K562 (cell line): ENCODE results near the gene CCDC60. TPM values are rescaled to one million over a fixed set of nuclear protein-coding genes. Genes with fewer than 3 reads are reported as not detected.

Source experiments
- ATAC-seq: fragments of 200-7000 bp; cut with Tn5 transposase; 3 replicates; pipeline ENCODE4 v1.9.1; 2020; ENCODE audit warnings: moderate library complexity
- BruUV-seq: library from RNA; stranded (reverse); fragments of 400-500 nt; replicated peaks from 2 replicates; lab custom pipeline; 2021; lab: Mats Ljungman, UMichigan
- CTCF ChIA-PET: fragments of 300-600 bp; formaldehyde crosslinking; extraction: SDS; loops from one replicate; lab custom pipeline; 2021; ENCODE audit warnings: low intra/inter-chr PET ratio; lab: Yijun Ruan, JAX
- POLR2A ChIA-PET: fragments of 300-600, 350-650 bp; sonication (Branson Sonifier 250); formaldehyde crosslinking; extraction: SDS; loops from one replicate; lab custom pipeline; 2021; ENCODE audit warnings: antibody characterized with exemption, inconsistent platforms; lab: Yijun Ruan, JAX
- DNase-seq, 4 experiments: peaks; one replicate each; pipeline versions ENCODE4 v3.0.0 to v3.0.0-alpha.2; 2011 to 2018; ENCODE audit warnings: low spot score in 3 of 4, mixed read lengths in 3 of 4; ENCODE audit errors: extremely low read depth in 1 of 4
- FAIRE-seq: peaks from 2 replicates; lab custom pipeline; 2011; peaks lifted over from hg19 to GRCh38; lab: Jason Lieb, UNC
- H2AFZ ChIP-seq: 2 replicates; pipeline ENCODE4 v1.6.0; 2011; ENCODE audit warnings: low read depth, low read length, control low read depth, inconsistent platforms
- H3K27ac ChIP-seq: fragments of 200-600 bp; 3 replicates; pipeline ENCODE4 v1.8.0; 2011; ENCODE audit warnings: low read depth, mild to moderate bottlenecking, control low read depth, inconsistent platforms, low read length, moderate library complexity, mixed read lengths; ENCODE audit errors: extremely low read depth
- H3K27me3 ChIP-seq, 2 experiments: fragments of 300-600 bp in 1 of 2; 2 replicates in 1 of 2; 3 replicates in 1 of 2; pipeline versions ENCODE4 v1.6.0 to v1.8.0; 2011; ENCODE audit warnings: inconsistent platforms in 2 of 2, low read length in 2 of 2, mild to moderate bottlenecking in 1 of 2, mixed read lengths in 1 of 2, moderate library complexity in 1 of 2; ENCODE audit not compliant: control insufficient read depth in 2 of 2, insufficient read depth in 2 of 2
- H3K36me3 ChIP-seq: fragments of 300-600 bp; 3 replicates; pipeline ENCODE4 v1.8.0; 2011; ENCODE audit warnings: mild to moderate bottlenecking, low read length, inconsistent platforms; ENCODE audit not compliant: control insufficient read depth, insufficient read depth
- H3K4me1 ChIP-seq, 2 experiments: fragments of 200-600 bp in 1 of 2; replicated peaks in 1 of 2; 2 replicates in 1 of 2; 3 replicates in 1 of 2; pipeline versions ENCODE4 v1.5.1 to v1.8.0; 2011; ENCODE audit warnings: inconsistent platforms in 2 of 2, low read length in 2 of 2, mild to moderate bottlenecking in 1 of 2, mixed read lengths in 1 of 2, moderate library complexity in 1 of 2; ENCODE audit not compliant: control insufficient read depth in 2 of 2, insufficient read depth in 2 of 2
- H3K4me2 ChIP-seq: 2 replicates; pipeline ENCODE4 v1.6.1; 2011; ENCODE audit warnings: low read length, control low read depth, inconsistent platforms, mixed read lengths; ENCODE audit not compliant: insufficient read depth
- H3K4me3 ChIP-seq: fragments of 200-600 bp; sonication (generic), shearing (Covaris generic); 2 replicates; pipeline ENCODE4 v1.5.1; 2016; ENCODE audit warnings: control low read depth, inconsistent platforms
- H3K79me2 ChIP-seq: fragments of 200-600 bp; 3 replicates; pipeline ENCODE4 v1.8.0; 2011; ENCODE audit warnings: low read length, inconsistent platforms; ENCODE audit not compliant: control insufficient read depth, insufficient read depth
- H3K9ac ChIP-seq, 2 experiments: 2 replicates each; pipeline versions ENCODE4 v1.6.0 to v1.6.1; 2011; ENCODE audit warnings: low read depth in 2 of 2, low read length in 2 of 2, control low read depth in 1 of 2, inconsistent platforms in 1 of 2, mild to moderate bottlenecking in 1 of 2, mixed read lengths in 1 of 2; ENCODE audit not compliant: insufficient read depth in 1 of 2
- H3K9me1 ChIP-seq: one replicate; pipeline ENCODE4 v1.6.0; 2011; ENCODE audit warnings: inconsistent platforms, mild to moderate bottlenecking, low read length, moderate library complexity; ENCODE audit not compliant: control insufficient read depth, insufficient read depth
- H3K9me3 ChIP-seq: replicated peaks from 2 replicates; pipeline ENCODE4 v1.5.1; 2011; ENCODE audit warnings: low read depth, low read length, inconsistent platforms; ENCODE audit not compliant: control insufficient read depth, insufficient read depth
- H4K20me1 ChIP-seq: replicated peaks from 2 replicates; pipeline ENCODE4 v1.6.1; 2011; ENCODE audit warnings: low read length, inconsistent platforms, mixed read lengths; ENCODE audit not compliant: control insufficient read depth, insufficient read depth
- ATF3 ChIP-seq, 2 experiments: fragments of 450-650 bp in 1 of 2; sonication (generic) in 1 of 2; formaldehyde crosslinking in 1 of 2; IDR thresholded peaks in 1 of 2; conservative IDR thresholded peaks in 1 of 2; 2 replicates each; pipeline versions ENCODE4 v1.6.1 to v1.8.1; 2016 to 2023; ENCODE audit warnings: mild to moderate bottlenecking in 2 of 2, moderate library complexity in 2 of 2, inconsistent platforms in 1 of 2, missing genetic modification reagents in 1 of 2
- FOS ChIP-seq: IDR thresholded peaks from 3 replicates; pipeline ENCODE4 v1.6.1; 2011; ENCODE audit not compliant: insufficient read length; ENCODE audit errors: extremely low read depth
- HNRNPH1 ChIP-seq: fragments of 200-400 bp; formaldehyde crosslinking; optimal IDR thresholded peaks from 2 replicates; pipeline ENCODE3; 2017; ENCODE audit warnings: low read depth, mild to moderate bottlenecking, low read length, moderate library complexity
- SIX5 ChIP-seq, 2 experiments: IDR thresholded peaks; 2 replicates each; pipeline ENCODE4 v1.6.1; 2011; ENCODE audit warnings: low read length in 2 of 2, borderline replicate concordance in 1 of 2, low read depth in 1 of 2, mild to moderate bottlenecking in 1 of 2, moderate library complexity in 1 of 2; ENCODE audit not compliant: insufficient read depth in 1 of 2
- TAF7 ChIP-seq: fragments of 450-650 bp; IDR thresholded peaks from 2 replicates; pipeline ENCODE4 v1.6.1; 2016; ENCODE audit warnings: missing genetic modification characterization, missing compliant biosample characterization
- XRCC3 ChIP-seq: fragments of 450-650 bp; IDR thresholded peaks from 2 replicates; pipeline ENCODE4 v1.6.1; 2017; ENCODE audit warnings: mild to moderate bottlenecking, moderate library complexity
- ZNF586 ChIP-seq: fragments of 450-650 bp; formaldehyde crosslinking; conservative IDR thresholded peaks from 2 replicates; pipeline ENCODE4 v1.4.0; 2020; ENCODE audit warnings: mild to moderate bottlenecking, moderate library complexity
- WGBS: fragments of 100-300 bp; shearing (Covaris generic); methylation state at CpG from one replicate; pipeline ENCODE4 v1.1.6; 2016; ENCODE audit warnings: low coverage, mixed read lengths; ENCODE audit not compliant: insufficient coverage; ENCODE audit errors: missing lambda C conversion rate; 5-methylcytosine and 5-hydroxymethylcytosine counted together
- in situ Hi-C: fragments of 300-500 bp; cut with MboI; formaldehyde crosslinking; loops from 4 replicates; pipeline ENCODE4 v1.15.0; 2018; ENCODE audit warnings: inconsistent platforms, mixed read lengths
- intact Hi-C: fragments of 100-400 bp; cut with micrococcal nuclease; formaldehyde crosslinking; loops from 2 replicates; pipeline ENCODE4 v1.14.2; 2022
- polyA plus RNA-seq, 8 experiments: library from polyadenylated mRNA; depleted of rRNA in 4 of 8; stranded (reverse) in 5 of 8; unstranded in 3 of 8; fragments of >200 nt; fragmentation: Nextera tagmentation in 2 of 8; fragmentation: Illumina TruSeq in 1 of 8; extraction: Ambion mirVana in 2 of 8; extraction: Trizol in 1 of 8; gene quantifications; 2 replicates each; pipeline versions ENCODE4 v1.2.1 to v1.2.3, GENCODE V29; 2011 to 2014; ENCODE audit warnings: inconsistent platforms in 1 of 8, missing spikeins in 1 of 8
- total RNA-seq, 7 experiments: library from RNA; depleted of rRNA in 6 of 7; stranded (reverse); fragments of >200 nt in 6 of 7; fragmentation: Illumina TruSeq in 2 of 7; extraction: Trizol in 2 of 7; gene quantifications; 2 replicates each; pipeline versions ENCODE4 v1.2.1 to v1.2.3, GENCODE V29; 2011 to 2021; ENCODE audit warnings: low replicate concordance in 1 of 7
- TF ChIP-seq, protein P1 (sequence below): sonication (generic); formaldehyde crosslinking; IDR thresholded peaks from 2 replicates; pipeline ENCODE4 v1.8.0; 2022; ENCODE audit warnings: mild to moderate bottlenecking, missing genetic modification reagents, borderline replicate concordance
- TF ChIP-seq, protein P2 (sequence below): fragments of 450-650 bp; IDR thresholded peaks from 2 replicates; pipeline ENCODE4 v1.6.1; 2014; ENCODE audit warnings: low read depth, mild to moderate bottlenecking, moderate library complexity, borderline replicate concordance

CCDC60 gene
- total and polyA plus RNA-seq, 9 of the 15 experiments (the other 6 are each of a cell fraction or from before 2014, with no cell fraction given) = not detected

- no peak for ATAC-seq
- POLR2A ChIA-PET = no interaction called here
- FAIRE-seq = no peak
Observed at GRCh38 chr12:119431151-119431550, 96.6 kb downstream of the CCDC60 start.

More at GRCh38 chr12:119431151-119431550, 96.6 kb downstream of the CCDC60 start:
- Histone ChIP-seq H4K20me1 (no peaks in the 10 kb centered on the region), H3K4me3 (no peak overlapping the region), H3K36me3 (no peaks in the 10 kb centered on the region), H3K9me1 (no peaks in the 10 kb centered on the region), H3K4me2 (no peak overlapping the region), H3K4me1 (no peaks in the 10 kb centered on the region), H3K9ac (no peak overlapping the region), H3K27ac (no peak overlapping the region), H3K27me3 (no peaks in the 10 kb centered on the region), H3K79me2 (no peaks in the 10 kb centered on the region), H2AFZ (no peak overlapping the region), H3K9me3 (no peaks in the 10 kb centered on the region)
- in situ Hi-C loops = no loop called here
- BruUV-seq = no TSS peak
- intact Hi-C loops = no loop called here
- WGBS = 1% methylated on average over 5 of the region's 5 CpGs
- DNase-seq = no peak
- CTCF ChIA-PET = no interaction called here
- TF ChIP-seq XRCC3 = no peak
- no peak for TF ChIP-seq FOS
- TF ChIP-seq, protein P1, sequence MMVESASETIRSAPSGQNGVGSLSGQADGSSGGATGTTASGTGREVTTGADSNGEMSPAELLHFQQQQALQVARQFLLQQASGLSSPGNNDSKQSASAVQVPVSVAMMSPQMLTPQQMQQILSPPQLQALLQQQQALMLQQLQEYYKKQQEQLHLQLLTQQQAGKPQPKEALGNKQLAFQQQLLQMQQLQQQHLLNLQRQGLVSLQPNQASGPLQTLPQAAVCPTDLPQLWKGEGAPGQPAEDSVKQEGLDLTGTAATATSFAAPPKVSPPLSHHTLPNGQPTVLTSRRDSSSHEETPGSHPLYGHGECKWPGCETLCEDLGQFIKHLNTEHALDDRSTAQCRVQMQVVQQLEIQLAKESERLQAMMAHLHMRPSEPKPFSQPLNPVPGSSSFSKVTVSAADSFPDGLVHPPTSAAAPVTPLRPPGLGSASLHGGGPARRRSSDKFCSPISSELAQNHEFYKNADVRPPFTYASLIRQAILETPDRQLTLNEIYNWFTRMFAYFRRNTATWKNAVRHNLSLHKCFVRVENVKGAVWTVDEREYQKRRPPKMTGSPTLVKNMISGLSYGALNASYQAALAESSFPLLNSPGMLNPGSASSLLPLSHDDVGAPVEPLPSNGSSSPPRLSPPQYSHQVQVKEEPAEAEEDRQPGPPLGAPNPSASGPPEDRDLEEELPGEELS (CRISPR knock-in tag) = no peak
- no peak for TF ChIP-seq ATF3 (IDR thresholded peaks at IDR 0.05)
- TF ChIP-seq ATF3 (CRISPR knock-in tag; conservative IDR thresholded peaks at IDR 0.05) = no peak
- no peak for TF ChIP-seq TAF7 (tag)
- no peak for TF ChIP-seq SIX5 (IDR thresholded peaks at IDR 0.05; ENCODE audit: borderline replicate concordance in 1 of 2, insufficient read depth in 1 of 2, low read depth in 1 of 2, low read length in 2 of 2)
- TF ChIP-seq, protein P2, sequence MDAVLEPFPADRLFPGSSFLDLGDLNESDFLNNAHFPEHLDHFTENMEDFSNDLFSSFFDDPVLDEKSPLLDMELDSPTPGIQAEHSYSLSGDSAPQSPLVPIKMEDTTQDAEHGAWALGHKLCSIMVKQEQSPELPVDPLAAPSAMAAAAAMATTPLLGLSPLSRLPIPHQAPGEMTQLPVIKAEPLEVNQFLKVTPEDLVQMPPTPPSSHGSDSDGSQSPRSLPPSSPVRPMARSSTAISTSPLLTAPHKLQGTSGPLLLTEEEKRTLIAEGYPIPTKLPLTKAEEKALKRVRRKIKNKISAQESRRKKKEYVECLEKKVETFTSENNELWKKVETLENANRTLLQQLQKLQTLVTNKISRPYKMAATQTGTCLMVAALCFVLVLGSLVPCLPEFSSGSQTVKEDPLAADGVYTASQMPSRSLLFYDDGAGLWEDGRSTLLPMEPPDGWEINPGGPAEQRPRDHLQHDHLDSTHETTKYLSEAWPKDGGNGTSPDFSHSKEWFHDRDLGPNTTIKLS = no peak
- no peak for TF ChIP-seq ZNF586 (CRISPR knock-in tag)
- no peak for TF ChIP-seq HNRNPH1
